Measurements from ENCODE around the gene CDCP1.
"Not testable (repeated sequence)": the region's sequence is repeated elsewhere in the genome, so short reads cannot be mapped to it uniquely, and the experiment has no call there.

Gene CDCP1

DNA sequence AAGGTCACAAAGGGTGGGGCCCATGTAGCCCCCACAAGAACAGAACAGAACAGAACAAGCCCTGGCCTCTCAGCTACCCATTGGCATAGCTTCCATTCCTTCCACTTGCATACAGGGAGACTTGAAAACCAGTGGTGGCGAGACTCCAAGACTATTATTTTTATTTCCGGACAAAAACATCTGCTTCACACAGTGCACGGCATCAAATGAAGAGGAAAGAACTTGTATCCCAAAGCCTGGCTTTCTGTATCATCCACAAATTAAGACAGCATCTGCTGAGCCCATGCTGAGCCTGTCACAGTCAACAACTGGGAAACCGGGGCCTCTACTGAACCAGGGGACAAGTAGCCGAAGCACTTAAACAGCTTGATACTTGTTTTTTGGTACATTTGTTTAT is 64.0 kb downstream of the CDCP1 start:
- DNase-seq, result no peak

DNA sequence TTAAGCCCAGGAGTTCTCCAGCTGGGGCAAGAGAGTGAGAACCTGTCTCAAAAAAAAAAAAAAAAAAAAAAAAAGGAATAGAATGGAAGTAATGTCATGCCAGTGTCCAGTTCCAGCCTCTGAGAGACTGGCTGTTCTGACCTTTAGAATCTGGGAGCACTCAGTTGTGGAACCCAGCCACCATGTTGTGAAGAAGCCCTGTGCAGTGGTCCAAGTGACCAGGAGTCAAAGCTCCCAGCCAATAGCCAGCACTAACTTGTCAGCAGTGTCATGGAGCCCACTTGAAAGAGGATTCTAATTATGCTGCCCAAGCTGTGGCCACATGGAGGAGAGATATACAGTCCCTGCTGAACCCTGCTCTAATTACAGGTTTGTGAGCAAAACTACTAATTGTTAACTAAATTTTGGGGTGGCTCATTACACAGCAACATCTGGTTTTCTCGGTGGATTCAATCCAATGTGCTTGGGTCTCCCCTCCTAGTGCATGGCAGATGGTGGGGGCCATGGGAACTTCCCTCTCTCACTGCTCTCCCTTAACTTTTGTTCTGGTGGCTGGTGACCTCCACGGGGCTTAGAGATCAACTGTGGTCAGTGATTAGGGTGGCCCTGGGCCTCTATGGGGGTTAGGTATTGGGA is 64.6 kb downstream of the CDCP1 start:
- DNase-seq, result no peak

- no peak for DNase-seq
Observed at GRCh38 chr3:45080824-45081223, 65.4 kb downstream of the CDCP1 start.

GRCh38 chr3:45079715-45080114 is 66.5 kb downstream of the CDCP1 start:
- no peak for DNase-seq

DNA sequence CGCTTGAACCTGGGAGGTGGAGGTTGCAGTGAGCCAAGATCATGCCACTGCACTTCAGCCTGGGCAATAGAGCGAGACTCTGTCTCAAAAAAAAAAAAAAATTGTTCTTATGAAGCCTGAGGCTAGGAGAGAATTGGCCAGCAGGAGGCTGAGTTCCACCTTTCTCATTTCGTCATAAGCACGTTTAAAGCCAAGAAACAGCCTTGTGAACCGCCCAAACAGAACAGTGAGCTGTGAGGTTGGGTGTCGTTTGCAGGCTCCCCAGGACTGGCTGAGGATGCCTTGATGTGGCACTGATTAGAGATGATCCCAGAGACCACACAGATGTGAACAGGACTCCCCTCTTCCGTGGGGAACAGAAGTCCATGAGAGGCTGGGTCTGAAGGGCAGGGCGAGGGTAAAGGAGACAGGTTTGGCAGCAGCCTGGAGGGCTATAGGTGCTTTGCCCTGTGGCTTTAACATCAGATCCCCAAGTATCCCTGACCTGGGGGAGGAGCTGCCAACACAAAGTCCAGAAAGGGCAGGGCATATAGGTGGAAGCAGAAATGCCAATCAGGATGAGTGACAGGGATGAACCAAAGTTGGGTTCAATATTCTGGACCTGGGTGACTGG is 67.2 kb downstream of the CDCP1 start:
- peak; percentile 43 for DNase-seq

GRCh38 chr3:45078256-45078655 is 67.9 kb downstream of the CDCP1 start:
- DNase-seq, result not testable (repeated sequence)

DNA sequence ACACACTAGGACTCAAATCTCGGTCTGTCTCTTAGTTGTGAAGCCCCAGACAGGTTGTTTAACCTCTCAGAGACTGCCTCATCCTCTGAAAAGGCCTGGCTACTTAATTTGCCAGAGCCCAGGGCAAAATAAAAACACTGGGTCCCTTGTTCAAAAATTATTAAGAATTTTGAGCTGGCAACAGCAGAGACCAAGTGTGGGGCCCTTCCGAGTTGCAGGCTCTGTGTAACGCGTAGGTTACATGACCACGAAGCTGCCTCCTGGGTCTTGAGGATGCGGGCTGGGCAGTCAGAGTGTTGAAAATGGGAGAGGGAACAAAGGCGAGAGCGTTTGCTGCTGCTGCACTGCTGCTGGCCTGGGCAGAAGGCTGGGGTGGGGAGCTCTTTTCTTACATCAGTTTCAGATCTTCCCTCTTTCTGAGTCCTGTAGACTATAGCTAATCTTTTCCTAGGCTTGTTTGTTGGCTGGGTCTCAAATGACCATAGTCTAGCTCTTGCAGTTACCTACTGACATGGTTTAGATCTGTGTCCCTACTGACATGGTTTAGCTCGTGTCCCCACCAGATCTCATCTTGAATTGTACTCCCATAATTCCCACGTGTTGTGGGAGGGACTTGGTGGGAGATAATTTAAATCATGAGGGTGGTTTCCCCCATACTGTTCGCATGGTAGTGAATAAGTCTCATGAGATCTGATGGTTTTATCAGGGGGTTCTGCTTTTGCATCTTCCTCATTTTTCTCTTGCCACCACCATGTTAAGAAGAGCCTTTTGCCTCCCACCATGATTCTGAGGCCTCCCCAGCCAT is 70.2 kb downstream of the CDCP1 start:
- no peak for DNase-seq

DNA sequence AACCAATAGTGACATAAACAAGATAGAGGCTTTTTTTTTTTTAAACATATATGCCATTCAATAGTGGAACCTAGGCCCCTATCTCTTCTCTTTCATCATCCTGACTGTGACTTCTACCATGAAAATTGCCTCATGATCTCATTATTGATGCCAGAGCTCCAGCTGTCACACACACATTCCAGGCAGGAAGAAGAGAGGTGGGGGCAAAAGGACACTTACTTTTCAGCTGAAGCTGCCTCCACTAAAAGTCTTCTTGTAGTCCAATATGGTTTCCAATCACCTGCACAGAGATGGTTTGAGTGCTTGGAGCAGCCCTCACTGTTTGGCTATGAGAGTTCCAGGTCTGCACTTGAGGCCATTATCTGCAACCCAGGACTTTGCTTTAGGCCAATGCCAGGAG is 75.1 kb downstream of the CDCP1 start:
- DNase-seq, result no peak

- DNase-seq, result no peak
Observed at GRCh38 chr3:45067941-45068340, 78.2 kb downstream of the CDCP1 start.

DNA sequence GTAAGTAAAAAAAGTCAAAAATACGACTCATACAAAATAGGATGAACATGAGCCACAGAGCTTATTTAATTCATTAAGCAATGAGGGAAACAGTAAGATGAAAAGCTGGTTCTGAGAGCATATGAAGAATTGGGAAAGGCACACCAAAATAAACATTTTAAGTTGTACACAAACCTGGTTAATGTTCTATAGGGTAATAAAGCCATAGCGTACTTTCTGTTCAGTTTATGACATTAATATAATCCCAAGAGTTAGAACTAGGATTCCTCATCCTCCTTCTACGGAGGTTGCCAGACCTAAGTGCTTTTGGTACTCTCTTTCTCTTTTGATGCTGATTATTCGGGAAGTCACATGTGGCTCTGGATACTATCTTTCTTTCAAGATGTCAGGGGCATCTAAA is 78.7 kb downstream of the CDCP1 start:
- no peak for DNase-seq

DNA sequence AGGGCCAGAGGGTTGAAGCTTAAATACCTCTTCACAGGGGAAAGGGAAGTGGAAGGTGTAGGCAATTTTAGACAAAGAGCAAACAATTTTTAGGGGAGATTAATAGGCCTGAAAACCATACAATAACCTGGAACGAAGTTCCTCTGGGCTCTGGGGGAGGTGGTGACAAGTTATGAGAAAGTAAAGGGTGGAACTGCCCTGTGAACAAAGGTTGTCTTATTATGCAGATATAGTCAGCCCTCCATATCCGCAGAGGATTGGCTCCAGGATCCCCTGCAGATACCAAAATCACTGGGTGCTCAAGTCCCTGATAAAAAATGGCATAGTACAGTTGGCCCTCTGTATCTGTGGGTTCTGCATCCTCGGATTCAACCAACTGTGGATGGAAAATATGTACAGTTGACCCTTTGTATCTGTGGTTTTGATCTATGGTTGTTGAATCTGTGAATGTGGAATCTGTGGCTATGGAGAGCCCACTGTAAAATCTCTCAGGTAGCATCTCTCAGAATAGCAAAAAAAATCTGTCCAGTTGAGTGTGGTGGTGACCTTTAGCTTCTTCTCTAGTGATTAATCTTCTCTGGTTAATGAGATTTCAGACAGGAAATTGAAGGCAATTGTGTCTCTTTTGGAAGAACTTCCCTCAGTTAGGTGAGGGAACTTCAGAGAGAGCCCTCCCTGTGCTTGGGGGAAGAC is 79.9 kb downstream of the CDCP1 start:
- DNase-seq, result no peak

DNA sequence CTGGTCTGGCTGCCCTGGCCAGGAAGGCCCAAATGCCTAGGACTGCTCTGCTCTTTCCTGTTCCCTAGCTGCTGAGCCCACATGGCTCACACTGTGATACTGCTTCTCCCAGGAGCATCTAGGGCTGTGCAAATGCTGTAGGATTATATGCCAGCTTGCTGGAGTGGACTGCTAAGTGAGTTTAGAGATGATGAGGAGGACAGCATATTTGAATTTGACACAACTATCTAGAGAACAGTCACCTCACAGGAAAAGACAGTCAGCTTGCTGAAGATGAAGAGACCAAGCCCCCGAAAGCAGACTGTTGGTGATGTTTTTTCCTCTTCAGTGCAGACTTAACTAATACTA is 80.8 kb downstream of the CDCP1 start:
- no peak for DNase-seq

DNA sequence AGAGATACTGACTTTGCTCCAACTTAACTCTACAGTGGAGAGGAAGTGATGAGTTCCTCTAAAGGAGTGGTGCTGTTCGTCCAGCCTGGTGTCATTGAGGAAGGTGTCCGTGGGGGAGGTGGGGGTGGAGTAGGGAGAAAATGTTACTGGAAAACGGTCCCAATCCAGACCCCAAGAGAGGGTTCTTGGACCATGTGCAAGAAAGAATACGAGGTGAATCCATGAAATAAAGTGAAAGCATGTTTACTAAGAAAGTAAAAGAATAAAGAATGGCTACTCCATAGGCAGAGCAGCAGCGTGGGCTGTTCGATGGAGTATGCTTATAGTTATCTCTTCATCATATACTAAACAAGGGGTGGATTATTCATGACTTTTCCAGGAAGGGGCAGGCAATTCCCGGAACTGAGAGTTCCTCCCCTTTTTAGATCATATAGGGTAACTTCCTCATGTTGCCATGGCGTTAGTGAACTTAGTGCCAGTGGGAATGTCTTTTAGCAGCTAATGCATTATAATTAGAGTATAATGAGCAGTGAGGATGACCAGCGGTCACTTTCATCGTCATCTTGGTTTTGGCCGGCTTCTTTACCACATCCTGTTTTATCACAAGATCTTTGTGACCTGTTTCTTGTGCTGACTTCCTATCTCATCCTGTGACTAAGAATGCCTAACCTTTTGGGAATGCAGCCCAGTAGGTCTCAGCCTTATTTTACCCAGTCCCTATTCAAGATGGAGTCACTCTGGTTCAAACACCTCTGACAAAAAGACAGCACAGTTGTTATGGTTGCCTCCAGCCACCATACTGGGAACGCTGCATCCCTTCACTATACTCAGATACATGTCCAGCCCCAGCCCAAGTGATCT is 81.4 kb downstream of the CDCP1 start:
- peak; percentile 100 for DNase-seq

GRCh38 chr3:45062697-45063070 is 83.5 kb downstream of the CDCP1 start:
- no peak for DNase-seq

DNA sequence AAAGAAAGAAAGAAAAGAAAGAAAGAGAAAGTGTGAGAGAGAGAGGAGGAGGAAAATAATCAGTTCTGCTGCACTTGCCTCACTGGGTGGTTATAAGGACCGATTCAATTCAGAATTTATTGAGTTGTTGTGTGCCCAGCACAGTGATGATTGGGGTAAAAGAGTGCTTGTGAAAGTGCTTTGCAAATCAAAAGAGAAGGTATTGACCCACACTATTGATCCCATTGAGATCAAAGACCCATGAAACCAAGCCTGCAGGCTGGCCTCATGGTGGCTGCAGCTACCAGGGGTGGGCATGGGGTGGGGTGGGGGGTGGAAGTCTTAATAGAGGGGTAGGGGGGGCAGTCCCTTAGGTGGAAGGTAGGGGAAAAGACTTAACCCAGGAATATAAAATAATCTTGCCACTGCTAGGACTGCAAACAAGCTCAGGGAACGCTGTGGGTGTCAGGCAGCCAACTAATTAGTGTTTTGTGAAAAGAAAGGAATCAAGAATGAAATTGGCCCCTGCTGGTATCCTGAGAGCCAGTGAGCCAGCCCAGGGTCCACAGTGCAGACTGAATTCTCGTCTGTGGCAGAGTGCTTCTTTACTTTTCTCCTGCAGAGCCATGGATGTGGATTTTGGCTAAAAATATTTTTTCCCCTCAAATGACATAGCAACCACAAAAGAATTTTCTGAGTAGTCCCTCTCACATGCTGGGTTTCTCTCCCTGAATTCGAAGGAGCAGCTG is 85.8 kb downstream of the CDCP1 start:
- no peak for DNase-seq

DNA sequence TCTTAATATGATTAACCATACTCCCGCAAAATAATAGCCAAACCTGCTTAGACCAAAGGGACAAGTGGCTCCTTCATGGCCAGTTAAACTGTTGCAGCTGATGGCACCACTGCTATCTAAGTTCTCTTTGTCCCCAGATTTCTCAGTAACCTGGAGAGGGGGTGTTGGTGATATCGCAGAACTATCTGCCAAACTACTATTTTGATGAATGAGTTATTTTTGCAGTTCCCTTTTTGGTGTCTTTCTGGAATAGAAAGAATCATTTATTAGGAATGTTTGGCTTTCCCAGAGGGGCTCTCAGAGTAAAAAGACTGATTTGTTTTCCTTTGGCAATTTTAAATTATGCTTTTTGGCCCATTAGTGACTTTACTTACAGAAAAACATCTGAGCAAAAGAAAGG is 87.0 kb downstream of the CDCP1 start:
- no peak for DNase-seq

GRCh38 chr3:45057557-45057956 is 88.6 kb downstream of the CDCP1 start:
- DNase-seq, result no peak

GRCh38 chr3:45056608-45057301 is 89.4 kb downstream of the CDCP1 start:
- no peak for DNase-seq

- peak; percentile 73 for DNase-seq
Observed at GRCh38 chr3:45055411-45056143, 90.6 kb downstream of the CDCP1 start.

GRCh38 chr3:45055032-45055410 is 91.2 kb downstream of the CDCP1 start:
- no peak for DNase-seq

Measured in hematopoietic multipotent progenitor cell treated with erythropoietin and hydrocortisone succinate and interleukin-3 and kit ligand, for 8 days (in vitro differentiated cells).